ENCODE data around the gene HNF1A. TPM values are rescaled to one million over a fixed set of nuclear protein-coding genes. Genes with fewer than 3 reads are reported as not detected.

HNF1A gene
- total RNA-seq, 1 experiment from 2014 or later, result not detected

DNA sequence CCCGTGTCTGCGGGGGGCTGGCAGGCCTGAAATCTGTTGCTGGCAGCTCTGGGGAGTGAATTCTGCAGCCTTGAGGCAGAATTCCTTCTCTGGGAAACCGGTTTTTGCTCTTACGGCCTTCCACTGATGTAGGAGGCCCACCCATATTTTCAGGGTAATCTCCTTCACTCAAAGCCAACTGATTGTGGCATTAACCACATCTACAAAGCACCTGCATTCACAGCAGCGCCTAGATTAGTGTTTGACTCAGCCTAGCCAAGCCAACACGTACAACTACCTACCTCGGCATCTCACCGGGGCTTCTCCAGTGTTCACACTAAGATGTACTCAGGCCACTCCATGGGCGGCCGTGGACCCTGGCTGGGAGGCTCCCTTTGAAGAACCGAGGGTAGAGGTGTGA lies 22.2 kb downstream of the HNF1A start:
- Histone ChIP-seq H3K27me3 (ENCODE audit: insufficient read depth, low read length) (no peaks in the 10 kb centered on the region), H3K4me3 (replicated peaks in 1 of 2; ENCODE audit: low read depth in 1 of 2, low read length in 2 of 2) (no peak overlapping the region), H3K4me1 (ENCODE audit: control insufficient read depth in 1 of 2, insufficient read depth in 2 of 2, low read length in 2 of 2) (no peaks in the 10 kb centered on the region), H3K79me2 (ENCODE audit: insufficient read depth, low read length) (no peaks in the 10 kb centered on the region), H2AFZ (ENCODE audit: low read depth, low read length, poor library complexity, severe bottlenecking) (no peak overlapping the region), H3K36me3 (ENCODE audit: control insufficient read depth in 1 of 2, insufficient read depth in 2 of 2, low read length in 2 of 2) (peaks cover 12 to 14% of the 10 kb centered on the region in 2 experiments; a peak in 3 of 4 replicates), H4K20me1 (ENCODE audit: insufficient read depth) (no peaks in the 10 kb centered on the region), H3K9me3 (ENCODE audit: control insufficient read depth in 1 of 2, insufficient read depth in 1 of 2, low read depth in 1 of 2, low read length in 2 of 2) (no peaks in the 10 kb centered on the region), H3K9me2 (ENCODE audit: insufficient read depth) (no peaks in the 10 kb centered on the region), H3K27ac (ENCODE audit: low read depth, low read length) (no peak overlapping the region), H3K4me2 (ENCODE audit: low read length) (no peak overlapping the region), H3K9ac (ENCODE audit: low read length) (no peak overlapping the region)
- RAD21 ChIA-PET (ENCODE audit: low non-redundant PET in 1 of 2, low total read pairs in 2 of 2, uncharacterized antibody in 2 of 2, unreplicated experiment in 2 of 2), result no interaction called here
- ATAC-seq, result no peak
- CTCF ChIA-PET, result no interaction called here
- POLR2A ChIA-PET, result no interaction called here
- TF ChIP-seq, protein P1, sequence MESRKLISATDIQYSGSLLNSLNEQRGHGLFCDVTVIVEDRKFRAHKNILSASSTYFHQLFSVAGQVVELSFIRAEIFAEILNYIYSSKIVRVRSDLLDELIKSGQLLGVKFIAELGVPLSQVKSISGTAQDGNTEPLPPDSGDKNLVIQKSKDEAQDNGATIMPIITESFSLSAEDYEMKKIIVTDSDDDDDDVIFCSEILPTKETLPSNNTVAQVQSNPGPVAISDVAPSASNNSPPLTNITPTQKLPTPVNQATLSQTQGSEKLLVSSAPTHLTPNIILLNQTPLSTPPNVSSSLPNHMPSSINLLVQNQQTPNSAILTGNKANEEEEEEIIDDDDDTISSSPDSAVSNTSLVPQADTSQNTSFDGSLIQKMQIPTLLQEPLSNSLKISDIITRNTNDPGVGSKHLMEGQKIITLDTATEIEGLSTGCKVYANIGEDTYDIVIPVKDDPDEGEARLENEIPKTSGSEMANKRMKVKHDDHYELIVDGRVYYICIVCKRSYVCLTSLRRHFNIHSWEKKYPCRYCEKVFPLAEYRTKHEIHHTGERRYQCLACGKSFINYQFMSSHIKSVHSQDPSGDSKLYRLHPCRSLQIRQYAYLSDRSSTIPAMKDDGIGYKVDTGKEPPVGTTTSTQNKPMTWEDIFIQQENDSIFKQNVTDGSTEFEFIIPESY (IDR thresholded peaks at IDR 0.05; ENCODE audit: extremely low read depth, insufficient replicate concordance, low read length), result no peak
- no peak for TF ChIP-seq POLR2A (IDR thresholded peaks at IDR 0.05; ENCODE audit: borderline replicate concordance, extremely low read depth, insufficient read depth, insufficient read length)
- no peak for TF ChIP-seq POLR2AphosphoS5 (IDR thresholded peaks at IDR 0.05; ENCODE audit: low read depth, low read length)
- TF ChIP-seq ELF1 (IDR thresholded peaks at IDR 0.05; ENCODE audit: borderline replicate concordance, low read depth), result no peak
- TF ChIP-seq CEBPB (IDR thresholded peaks at IDR 0.05; ENCODE audit: low read depth), result no peak
- no peak for TF ChIP-seq EGR1 (IDR thresholded peaks at IDR 0.05; ENCODE audit: low read depth)
- TF ChIP-seq CBX3 (IDR thresholded peaks at IDR 0.05; ENCODE audit: low read depth), result no peak
- TF ChIP-seq, protein P2, sequence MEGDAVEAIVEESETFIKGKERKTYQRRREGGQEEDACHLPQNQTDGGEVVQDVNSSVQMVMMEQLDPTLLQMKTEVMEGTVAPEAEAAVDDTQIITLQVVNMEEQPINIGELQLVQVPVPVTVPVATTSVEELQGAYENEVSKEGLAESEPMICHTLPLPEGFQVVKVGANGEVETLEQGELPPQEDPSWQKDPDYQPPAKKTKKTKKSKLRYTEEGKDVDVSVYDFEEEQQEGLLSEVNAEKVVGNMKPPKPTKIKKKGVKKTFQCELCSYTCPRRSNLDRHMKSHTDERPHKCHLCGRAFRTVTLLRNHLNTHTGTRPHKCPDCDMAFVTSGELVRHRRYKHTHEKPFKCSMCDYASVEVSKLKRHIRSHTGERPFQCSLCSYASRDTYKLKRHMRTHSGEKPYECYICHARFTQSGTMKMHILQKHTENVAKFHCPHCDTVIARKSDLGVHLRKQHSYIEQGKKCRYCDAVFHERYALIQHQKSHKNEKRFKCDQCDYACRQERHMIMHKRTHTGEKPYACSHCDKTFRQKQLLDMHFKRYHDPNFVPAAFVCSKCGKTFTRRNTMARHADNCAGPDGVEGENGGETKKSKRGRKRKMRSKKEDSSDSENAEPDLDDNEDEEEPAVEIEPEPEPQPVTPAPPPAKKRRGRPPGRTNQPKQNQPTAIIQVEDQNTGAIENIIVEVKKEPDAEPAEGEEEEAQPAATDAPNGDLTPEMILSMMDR (IDR thresholded peaks at IDR 0.05 in 2 of 3, conservative IDR thresholded peaks at IDR 0.05 in 1 of 3; ENCODE audit: borderline replicate concordance in 1 of 3, insufficient read depth in 1 of 3, low read depth in 2 of 3, low read length in 2 of 3), result no peak
- TF ChIP-seq SIN3A (IDR thresholded peaks at IDR 0.05; ENCODE audit: low read depth), result no peak
- TF ChIP-seq SRF (IDR thresholded peaks at IDR 0.05; ENCODE audit: low read depth), result no peak
- TF ChIP-seq, protein P3, sequence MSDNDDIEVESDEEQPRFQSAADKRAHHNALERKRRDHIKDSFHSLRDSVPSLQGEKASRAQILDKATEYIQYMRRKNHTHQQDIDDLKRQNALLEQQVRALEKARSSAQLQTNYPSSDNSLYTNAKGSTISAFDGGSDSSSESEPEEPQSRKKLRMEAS (IDR thresholded peaks at IDR 0.05), result no peak
- no peak for TF ChIP-seq ZNF274 (IDR thresholded peaks at IDR 0.05; ENCODE audit: low read depth, low read length)
- TF ChIP-seq YY1 (IDR thresholded peaks at IDR 0.05; ENCODE audit: extremely low read depth, insufficient replicate concordance, low read depth, low read length), result no peak
- TF ChIP-seq, protein P4, sequence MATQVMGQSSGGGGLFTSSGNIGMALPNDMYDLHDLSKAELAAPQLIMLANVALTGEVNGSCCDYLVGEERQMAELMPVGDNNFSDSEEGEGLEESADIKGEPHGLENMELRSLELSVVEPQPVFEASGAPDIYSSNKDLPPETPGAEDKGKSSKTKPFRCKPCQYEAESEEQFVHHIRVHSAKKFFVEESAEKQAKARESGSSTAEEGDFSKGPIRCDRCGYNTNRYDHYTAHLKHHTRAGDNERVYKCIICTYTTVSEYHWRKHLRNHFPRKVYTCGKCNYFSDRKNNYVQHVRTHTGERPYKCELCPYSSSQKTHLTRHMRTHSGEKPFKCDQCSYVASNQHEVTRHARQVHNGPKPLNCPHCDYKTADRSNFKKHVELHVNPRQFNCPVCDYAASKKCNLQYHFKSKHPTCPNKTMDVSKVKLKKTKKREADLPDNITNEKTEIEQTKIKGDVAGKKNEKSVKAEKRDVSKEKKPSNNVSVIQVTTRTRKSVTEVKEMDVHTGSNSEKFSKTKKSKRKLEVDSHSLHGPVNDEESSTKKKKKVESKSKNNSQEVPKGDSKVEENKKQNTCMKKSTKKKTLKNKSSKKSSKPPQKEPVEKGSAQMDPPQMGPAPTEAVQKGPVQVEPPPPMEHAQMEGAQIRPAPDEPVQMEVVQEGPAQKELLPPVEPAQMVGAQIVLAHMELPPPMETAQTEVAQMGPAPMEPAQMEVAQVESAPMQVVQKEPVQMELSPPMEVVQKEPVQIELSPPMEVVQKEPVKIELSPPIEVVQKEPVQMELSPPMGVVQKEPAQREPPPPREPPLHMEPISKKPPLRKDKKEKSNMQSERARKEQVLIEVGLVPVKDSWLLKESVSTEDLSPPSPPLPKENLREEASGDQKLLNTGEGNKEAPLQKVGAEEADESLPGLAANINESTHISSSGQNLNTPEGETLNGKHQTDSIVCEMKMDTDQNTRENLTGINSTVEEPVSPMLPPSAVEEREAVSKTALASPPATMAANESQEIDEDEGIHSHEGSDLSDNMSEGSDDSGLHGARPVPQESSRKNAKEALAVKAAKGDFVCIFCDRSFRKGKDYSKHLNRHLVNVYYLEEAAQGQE (IDR thresholded peaks at IDR 0.05; ENCODE audit: low read depth), result no peak
- no TSS peak for BruUV-seq (replicated peaks)
- DNase-seq (ENCODE audit: low read depth, low spot score), result no peak
- intact Hi-C loops (cut with micrococcal nuclease), result loop anchor here (10.0 kb wide), 1 partner anchor 356 kb away; the partner anchor contains the start of gene CABP1
